NT2/D1 (cell line): ENCODE results near the gene CA14.

Experiments used
- YY1 ChIP-seq: IDR thresholded peaks from 2 replicates; pipeline ENCODE4 v1.6.1; 2011; ENCODE audit not compliant: insufficient read length, insufficient read depth
- ZNF274 ChIP-seq: IDR thresholded peaks from 2 replicates; pipeline ENCODE4 v1.6.1; 2011; ENCODE audit warnings: mild to moderate bottlenecking, low read depth, low read length

DNA sequence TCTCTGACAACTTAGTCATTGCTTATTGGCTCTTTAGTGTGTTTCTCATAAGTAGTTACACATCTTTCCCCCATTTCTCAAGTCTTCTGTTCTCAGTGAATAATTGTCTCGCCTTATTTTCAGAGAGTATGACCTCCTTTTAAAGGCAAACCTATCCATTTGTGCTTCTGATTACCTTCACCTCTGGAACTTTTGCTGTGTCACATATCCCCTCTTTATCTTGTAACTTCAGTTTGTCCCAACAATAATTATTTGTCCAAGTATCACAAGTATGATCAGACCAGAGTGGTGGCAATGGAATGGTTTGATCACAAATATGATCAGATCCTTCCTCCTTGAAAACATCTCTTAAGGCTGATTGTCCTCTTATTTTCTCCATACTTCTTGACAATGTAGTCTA lies 30.8 kb downstream of the CA14 start:
- TF ChIP-seq YY1 (no peak), ZNF274 (no peak)
